ENCODE data around the gene KCNJ9. TPM values are rescaled to one million over a fixed set of nuclear protein-coding genes. Genes with fewer than 3 reads are reported as not detected.
"Not testable (repeated sequence)": the region's sequence is repeated elsewhere in the genome, so short reads cannot be mapped to it uniquely, and the experiment has no call there.

KCNJ9 gene
- total RNA-seq, 1 donor from 2014 or later: not detected

DNA sequence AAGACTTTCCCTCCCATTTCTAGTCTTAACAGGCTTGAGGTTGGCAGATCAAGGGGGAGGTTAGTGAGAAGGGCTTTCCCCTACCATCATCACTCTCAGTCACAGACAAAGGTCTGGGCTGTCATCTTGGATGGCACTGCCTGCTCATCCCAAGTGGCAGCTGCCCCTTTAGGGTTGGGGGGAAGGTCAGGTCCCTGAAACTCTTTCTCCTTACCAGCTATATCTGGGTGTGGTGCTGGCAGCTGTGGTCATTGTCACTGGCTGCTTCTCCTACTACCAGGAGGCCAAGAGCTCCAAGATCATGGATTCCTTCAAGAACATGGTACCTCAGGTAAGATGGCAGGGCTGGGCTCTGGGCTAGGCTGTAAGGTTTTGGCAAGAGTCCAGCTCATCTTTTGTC lies 42.4 kb downstream of the KCNJ9 start:
- DNase-seq (ENCODE audit: extremely low read depth, low read depth, low spot score): no peak

DNA sequence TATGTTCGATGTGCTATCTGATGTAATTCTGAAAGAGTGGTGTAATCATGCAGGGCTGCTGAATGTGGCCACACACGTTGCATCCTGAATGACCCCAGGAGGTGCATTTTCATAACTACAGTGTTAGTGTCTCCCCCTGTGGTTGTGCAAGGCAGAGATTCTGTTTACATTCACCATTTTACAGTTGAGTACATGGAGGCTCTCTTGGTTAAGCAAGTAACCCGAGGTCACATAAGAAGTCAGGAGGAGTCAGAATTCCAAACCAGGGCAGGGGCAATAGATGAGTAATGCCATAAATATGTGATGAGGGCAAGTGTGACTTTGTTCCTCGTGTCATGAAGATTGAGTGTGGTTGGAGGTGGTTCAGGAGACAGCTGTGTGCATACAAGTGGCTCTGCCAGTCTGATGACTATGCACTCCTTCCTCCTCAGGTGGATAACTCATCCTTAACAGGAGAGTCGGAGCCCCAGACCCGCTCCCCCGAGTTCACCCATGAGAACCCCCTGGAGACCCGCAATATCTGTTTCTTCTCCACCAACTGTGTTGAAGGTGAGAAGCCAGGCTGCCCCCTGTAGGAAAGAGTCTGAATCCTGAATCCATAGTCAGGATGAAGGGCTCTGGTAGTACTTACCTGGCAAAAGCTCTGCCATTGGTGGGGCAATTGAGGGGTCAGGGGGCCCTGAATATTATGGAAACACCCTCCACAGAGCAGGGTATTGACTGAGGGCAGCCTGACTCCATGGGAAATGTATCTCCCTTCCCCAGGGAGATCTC lies 43.6 kb downstream of the KCNJ9 start:
- no peak for DNase-seq (ENCODE audit: extremely low read depth, low read depth, low spot score)

- no peak for DNase-seq (ENCODE audit: extremely low read depth, low read depth, low spot score)
Observed at GRCh38 chr1:160125746-160126145, 44.4 kb downstream of the KCNJ9 start.

DNA sequence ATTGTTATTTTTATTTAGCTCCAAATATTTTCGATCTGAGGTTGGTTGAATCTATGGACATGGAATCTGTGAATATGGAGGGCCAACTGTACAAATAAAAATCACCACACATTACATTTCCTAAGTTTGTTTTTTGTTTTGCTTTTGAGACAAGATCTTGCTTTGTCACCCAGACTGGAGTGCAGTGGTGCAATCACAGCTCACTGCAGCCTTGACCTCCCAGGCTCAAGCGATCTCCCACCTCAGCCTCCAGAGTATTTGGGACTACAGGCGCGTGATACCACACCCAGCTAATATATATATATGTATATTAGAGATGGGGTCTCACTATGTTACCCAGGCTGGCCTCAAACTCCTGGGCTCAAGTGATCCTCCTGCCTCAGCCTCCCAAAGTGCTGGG lies 45.0 kb downstream of the KCNJ9 start:
- DNase-seq (ENCODE audit: extremely low read depth, low read depth, low spot score): not testable (repeated sequence)

GRCh38 chr1:160127381-160127780 lies 46.0 kb downstream of the KCNJ9 start:
- DNase-seq (ENCODE audit: extremely low read depth, low read depth, low spot score): no peak

GRCh38 chr1:160127865-160128523 lies 46.7 kb downstream of the KCNJ9 start:
- DNase-seq (ENCODE audit: extremely low read depth, low read depth, low spot score): no peak

GRCh38 chr1:160128636-160129035 lies 47.3 kb downstream of the KCNJ9 start:
- no peak for DNase-seq (ENCODE audit: extremely low read depth, low read depth, low spot score)

DNA sequence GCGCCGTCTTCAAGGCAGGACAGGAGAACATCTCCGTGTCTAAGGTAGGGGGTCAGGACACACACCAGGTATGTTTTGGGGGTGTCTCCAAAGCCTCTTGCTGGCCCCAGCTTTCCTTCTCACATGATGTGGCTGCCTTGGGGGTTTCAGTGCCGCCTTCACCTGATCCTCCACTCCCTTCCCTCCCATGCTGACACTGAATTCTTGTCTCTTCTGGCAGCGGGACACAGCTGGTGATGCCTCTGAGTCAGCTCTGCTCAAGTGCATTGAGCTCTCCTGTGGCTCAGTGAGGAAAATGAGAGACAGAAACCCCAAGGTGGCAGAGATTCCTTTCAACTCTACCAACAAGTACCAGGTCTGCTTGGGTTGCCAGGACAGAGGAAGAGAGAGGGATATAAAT lies 47.7 kb downstream of the KCNJ9 start:
- no peak for DNase-seq (ENCODE audit: extremely low read depth, low read depth, low spot score)

- DNase-seq (ENCODE audit: extremely low read depth, low read depth, low spot score): no peak
Observed at GRCh38 chr1:160129558-160129957, 48.2 kb downstream of the KCNJ9 start.

- DNase-seq (ENCODE audit: extremely low read depth, low read depth, low spot score): no peak
Observed at GRCh38 chr1:160129966-160130365, 48.6 kb downstream of the KCNJ9 start.

DNA sequence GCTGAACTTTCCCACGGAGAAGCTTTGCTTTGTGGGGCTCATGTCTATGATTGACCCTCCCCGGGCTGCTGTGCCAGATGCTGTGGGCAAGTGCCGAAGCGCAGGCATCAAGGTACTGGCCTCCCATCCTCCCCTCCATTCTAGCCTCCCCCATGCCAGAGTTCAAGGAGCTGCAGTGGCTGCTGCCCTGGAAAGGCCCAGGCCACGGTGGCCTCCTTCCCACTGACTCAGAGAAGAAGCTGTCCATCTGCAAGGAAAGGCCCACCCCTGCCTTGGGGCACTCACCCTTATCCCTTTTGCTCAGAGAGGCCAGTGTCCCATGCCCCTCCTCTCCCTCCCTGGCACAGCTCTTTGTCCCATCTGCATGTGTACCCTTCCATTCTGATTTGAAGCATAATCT lies 49.1 kb downstream of the KCNJ9 start:
- DNase-seq (ENCODE audit: extremely low read depth, low read depth, low spot score): no peak

DNA sequence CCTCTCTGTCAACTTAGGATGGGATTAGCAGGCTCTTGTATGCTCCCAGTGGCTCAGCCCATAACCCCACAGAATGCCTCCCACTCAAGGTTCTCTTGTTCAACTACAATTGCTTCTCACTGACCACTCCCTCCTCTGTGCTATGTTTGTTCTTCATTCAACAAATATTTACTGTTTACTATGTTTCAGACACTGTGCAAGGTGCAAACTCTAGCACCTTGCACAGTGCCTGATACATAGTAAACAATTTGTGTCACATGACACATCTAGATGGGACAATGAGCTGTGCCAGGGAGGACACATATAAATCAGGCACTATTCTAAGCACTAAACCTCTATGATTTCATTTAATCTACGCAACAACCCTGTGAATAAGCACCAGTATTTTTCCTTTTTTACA lies 49.6 kb downstream of the KCNJ9 start:
- no peak for DNase-seq (ENCODE audit: extremely low read depth, low read depth, low spot score)

- no peak for DNase-seq (ENCODE audit: extremely low read depth, low read depth, low spot score)
Observed at GRCh38 chr1:160131803-160132565, 50.6 kb downstream of the KCNJ9 start.

- DNase-seq (ENCODE audit: extremely low read depth, low read depth, low spot score): no peak
Observed at GRCh38 chr1:160133990-160134770, 52.8 kb downstream of the KCNJ9 start.

GRCh38 chr1:160134791-160135572 lies 53.6 kb downstream of the KCNJ9 start:
- DNase-seq (ENCODE audit: extremely low read depth, low read depth, low spot score): no peak

DNA sequence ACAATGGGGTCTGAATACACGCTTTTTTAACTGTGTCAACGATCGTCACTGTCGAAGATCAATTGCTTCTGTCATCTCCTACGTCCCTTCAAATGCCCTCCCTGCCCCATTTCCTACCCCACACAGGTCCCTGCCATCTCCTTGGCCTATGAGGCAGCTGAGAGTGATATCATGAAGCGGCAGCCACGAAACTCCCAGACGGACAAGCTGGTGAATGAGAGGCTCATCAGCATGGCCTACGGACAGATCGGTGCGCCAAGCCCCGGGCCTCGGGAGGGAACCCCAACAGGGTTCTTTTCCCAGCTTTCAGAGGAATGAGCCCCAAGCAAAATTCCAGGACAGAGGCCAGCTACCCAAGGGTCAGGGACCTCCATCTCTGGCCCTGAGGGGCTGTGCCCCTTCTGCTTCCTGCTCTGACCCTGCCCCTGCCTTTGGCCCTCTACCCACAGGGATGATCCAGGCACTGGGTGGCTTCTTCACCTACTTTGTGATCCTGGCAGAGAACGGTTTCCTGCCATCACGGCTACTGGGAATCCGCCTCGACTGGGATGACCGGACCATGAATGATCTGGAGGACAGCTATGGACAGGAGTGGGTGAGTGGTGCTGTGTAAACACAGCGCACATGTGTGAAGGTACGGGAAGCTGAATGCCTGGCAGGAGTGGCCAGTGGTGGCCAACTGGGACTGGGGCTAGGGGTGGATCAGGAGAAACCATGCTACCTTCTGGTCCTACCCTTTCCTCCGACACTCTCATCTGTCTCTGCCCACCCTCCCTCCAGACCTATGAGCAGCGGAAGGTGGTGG lies 55.0 kb downstream of the KCNJ9 start:
- no peak for DNase-seq (ENCODE audit: extremely low read depth, low read depth, low spot score)

DNA sequence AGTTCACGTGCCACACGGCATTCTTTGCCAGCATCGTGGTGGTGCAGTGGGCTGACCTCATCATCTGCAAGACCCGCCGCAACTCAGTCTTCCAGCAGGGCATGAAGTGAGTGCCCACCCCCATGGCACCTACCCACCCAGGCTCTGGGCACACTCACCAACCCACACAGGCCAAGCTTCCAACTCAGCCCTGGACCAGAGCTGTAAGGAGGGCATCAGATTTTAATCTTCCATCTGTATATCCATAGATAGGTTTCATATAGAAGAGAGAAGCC lies 55.5 kb downstream of the KCNJ9 start:
- no peak for DNase-seq (ENCODE audit: extremely low read depth, low read depth, low spot score)

- DNase-seq (ENCODE audit: extremely low read depth, low read depth, low spot score): no peak
Observed at GRCh38 chr1:160137216-160137862, 56.0 kb downstream of the KCNJ9 start.

DNA sequence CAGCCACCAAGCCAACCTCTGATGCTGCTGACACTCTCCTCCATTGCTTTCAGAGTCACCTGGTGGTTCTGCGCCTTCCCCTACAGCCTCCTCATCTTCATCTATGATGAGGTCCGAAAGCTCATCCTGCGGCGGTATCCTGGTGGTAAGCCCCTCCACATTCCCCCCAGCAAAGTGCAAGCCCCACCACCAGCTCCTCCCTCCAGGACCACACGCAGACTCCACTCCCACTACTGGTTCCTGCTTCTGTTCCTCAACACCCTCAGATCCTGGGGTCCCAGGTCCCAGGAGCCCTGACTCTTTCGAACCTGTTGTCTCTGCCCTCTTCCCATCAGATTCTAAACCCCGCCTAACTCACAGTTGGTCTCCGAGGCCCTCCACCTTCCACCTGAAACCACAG lies 58.5 kb downstream of the KCNJ9 start:
- DNase-seq (ENCODE audit: extremely low read depth, low read depth, low spot score): no peak
